Measurements from ENCODE around the gene POLR2M. TPM values are rescaled to one million over a fixed set of nuclear protein-coding genes. Genes with fewer than 3 reads are reported as not detected.

Gene POLR2M
- polyA plus RNA-seq, 2 of the 4 experiments (the other 2 are of a cell fraction): 67.9 to 107 TPM

DNA sequence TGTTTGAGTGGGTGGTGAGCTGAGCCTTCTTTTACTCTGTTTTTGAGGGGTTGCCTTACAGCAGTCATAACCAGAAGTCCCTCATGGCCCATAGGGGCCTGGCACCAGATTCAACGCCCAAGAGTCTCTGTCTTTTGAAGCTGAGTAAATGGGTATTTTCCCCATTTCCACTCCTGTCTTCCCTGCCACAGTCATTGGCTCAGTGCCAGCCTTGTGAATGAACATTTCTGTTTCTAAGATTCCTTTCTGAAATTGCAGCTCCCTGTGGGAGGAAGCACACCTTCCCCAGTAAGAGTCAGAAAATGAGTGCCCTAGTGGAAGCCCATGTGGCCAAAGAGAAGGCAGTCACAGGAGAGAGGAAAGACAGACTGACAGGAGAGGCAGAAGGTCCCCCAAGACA is 43.7 kb upstream of the POLR2M start:
- FAIRE-seq (no peak), DNase-seq (ENCODE audit: low read depth in 1 of 2, low spot score in 1 of 2) (no peak), ATAC-seq (no peak)
- ChIA-PET CTCF (interaction anchor here (0.6 to 7.1 kb wide), 14 partner anchors 9 to 496 kb away, joined by 3 to 62 read pairs (median 4); no protein-coding TSS in a partner anchor), POLR2A (interaction anchor here (0.6 kb wide), 1 partner anchor 15 kb away, joined by 5 read pairs; no protein-coding TSS in a partner anchor)
- H3K9me3 ChIP-seq: no peaks in the 10 kb centered on the region
- 53% methylated on average over 1 of the region's 1 CpG for WGBS (ENCODE audit: missing lambda C conversion rate)
- no peak overlapping the region for H3K4me3 ChIP-seq
- H3K4me2 ChIP-seq: no peak overlapping the region
- no peak for TF ChIP-seq EHMT2 (IDR thresholded peaks at IDR 0.05; ENCODE audit: low read depth)
- TF ChIP-seq, protein P1, sequence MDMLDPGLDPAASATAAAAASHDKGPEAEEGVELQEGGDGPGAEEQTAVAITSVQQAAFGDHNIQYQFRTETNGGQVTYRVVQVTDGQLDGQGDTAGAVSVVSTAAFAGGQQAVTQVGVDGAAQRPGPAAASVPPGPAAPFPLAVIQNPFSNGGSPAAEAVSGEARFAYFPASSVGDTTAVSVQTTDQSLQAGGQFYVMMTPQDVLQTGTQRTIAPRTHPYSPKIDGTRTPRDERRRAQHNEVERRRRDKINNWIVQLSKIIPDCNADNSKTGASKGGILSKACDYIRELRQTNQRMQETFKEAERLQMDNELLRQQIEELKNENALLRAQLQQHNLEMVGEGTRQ (IDR thresholded peaks at IDR 0.05): no peak
- TF ChIP-seq PHF8 (IDR thresholded peaks at IDR 0.05; ENCODE audit: borderline replicate concordance, low read depth): no peak
- TF ChIP-seq RNF2 (IDR thresholded peaks at IDR 0.05; ENCODE audit: borderline replicate concordance, low read depth): no peak
- TF ChIP-seq, protein P2, sequence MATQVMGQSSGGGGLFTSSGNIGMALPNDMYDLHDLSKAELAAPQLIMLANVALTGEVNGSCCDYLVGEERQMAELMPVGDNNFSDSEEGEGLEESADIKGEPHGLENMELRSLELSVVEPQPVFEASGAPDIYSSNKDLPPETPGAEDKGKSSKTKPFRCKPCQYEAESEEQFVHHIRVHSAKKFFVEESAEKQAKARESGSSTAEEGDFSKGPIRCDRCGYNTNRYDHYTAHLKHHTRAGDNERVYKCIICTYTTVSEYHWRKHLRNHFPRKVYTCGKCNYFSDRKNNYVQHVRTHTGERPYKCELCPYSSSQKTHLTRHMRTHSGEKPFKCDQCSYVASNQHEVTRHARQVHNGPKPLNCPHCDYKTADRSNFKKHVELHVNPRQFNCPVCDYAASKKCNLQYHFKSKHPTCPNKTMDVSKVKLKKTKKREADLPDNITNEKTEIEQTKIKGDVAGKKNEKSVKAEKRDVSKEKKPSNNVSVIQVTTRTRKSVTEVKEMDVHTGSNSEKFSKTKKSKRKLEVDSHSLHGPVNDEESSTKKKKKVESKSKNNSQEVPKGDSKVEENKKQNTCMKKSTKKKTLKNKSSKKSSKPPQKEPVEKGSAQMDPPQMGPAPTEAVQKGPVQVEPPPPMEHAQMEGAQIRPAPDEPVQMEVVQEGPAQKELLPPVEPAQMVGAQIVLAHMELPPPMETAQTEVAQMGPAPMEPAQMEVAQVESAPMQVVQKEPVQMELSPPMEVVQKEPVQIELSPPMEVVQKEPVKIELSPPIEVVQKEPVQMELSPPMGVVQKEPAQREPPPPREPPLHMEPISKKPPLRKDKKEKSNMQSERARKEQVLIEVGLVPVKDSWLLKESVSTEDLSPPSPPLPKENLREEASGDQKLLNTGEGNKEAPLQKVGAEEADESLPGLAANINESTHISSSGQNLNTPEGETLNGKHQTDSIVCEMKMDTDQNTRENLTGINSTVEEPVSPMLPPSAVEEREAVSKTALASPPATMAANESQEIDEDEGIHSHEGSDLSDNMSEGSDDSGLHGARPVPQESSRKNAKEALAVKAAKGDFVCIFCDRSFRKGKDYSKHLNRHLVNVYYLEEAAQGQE (IDR thresholded peaks at IDR 0.05): no peak
- no peak for TF ChIP-seq KDM1A (IDR thresholded peaks at IDR 0.05; ENCODE audit: low read depth)
- TF ChIP-seq ZNF302 (CRISPR knock-in tag; IDR thresholded peaks at IDR 0.05): no peak
- TF ChIP-seq TFCP2L1 (CRISPR knock-in tag; IDR thresholded peaks at IDR 0.05): no peak
- no peak for TF ChIP-seq JUN (IDR thresholded peaks at IDR 0.05)
- TF ChIP-seq ESRRA (IDR thresholded peaks at IDR 0.05; ENCODE audit: borderline replicate concordance, low read length): no peak
- no peak overlapping the region for H3K27ac ChIP-seq
- H3K4me1 ChIP-seq: peaks cover 5% of the 10 kb centered on the region

DNA sequence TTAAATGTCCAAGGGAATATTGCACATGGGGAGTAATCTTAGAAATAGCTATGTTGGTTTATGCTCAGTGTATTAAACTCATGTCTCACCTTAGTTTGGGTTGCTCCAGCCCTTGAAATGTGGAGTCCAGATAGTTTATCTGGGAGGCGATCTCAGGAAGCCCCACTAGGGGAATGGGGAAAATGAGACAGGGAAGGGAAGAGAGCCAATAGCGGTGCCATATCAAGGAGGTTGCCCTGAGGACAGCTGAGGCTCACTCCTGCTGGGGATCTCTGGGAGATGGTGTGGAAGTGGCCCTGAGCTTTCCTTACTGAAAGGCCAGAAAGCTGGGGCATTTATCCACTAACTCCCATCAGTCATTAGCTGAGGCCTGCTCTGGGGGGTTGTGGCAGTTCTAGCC is 43.3 kb upstream of the POLR2M start:
- FAIRE-seq (no peak), ATAC-seq (no peak), DNase-seq (ENCODE audit: low read depth in 1 of 2, low spot score in 1 of 2) (no peak)
- H3K4me2 ChIP-seq: no peak overlapping the region
- POLR2A ChIA-PET: interaction anchor here (0.6 kb wide), 1 partner anchor 16 kb away, joined by 5 read pairs; no protein-coding TSS in a partner anchor
- no peaks in the 10 kb centered on the region for H3K9me3 ChIP-seq
- CTCF ChIA-PET: interaction anchor here (0.6 to 7.1 kb wide), 12 partner anchors 10 to 496 kb away, joined by 3 to 62 read pairs (median 4); no protein-coding TSS in a partner anchor
- H3K4me3 ChIP-seq: no peak overlapping the region
- WGBS (ENCODE audit: missing lambda C conversion rate): 81% methylated on average over 2 of the region's 2 CpGs
- H3K27ac ChIP-seq: no peak overlapping the region
- H3K4me1 ChIP-seq: peaks cover 10% of the 10 kb centered on the region
- TF ChIP-seq POLR2A (IDR thresholded peaks at IDR 0.05; ENCODE audit: low read length) (no peak), CHD4 (IDR thresholded peaks at IDR 0.05; ENCODE audit: borderline replicate concordance) (no peak), MAZ (IDR thresholded peaks at IDR 0.05; ENCODE audit: borderline replicate concordance, low read depth, low read length) (no peak), HOXB13 (CRISPR knock-in tag; IDR thresholded peaks at IDR 0.05; ENCODE audit: low read depth) (no peak)
- TF ChIP-seq, protein P2 (IDR thresholded peaks at IDR 0.05): no peak
- TF ChIP-seq, protein P3, sequence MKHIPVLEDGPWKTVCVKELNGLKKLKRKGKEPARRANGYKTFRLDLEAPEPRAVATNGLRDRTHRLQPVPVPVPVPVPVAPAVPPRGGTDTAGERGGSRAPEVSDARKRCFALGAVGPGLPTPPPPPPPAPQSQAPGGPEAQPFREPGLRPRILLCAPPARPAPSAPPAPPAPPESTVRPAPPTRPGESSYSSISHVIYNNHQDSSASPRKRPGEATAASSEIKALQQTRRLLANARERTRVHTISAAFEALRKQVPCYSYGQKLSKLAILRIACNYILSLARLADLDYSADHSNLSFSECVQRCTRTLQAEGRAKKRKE (CRISPR knock-in tag; IDR thresholded peaks at IDR 0.05; ENCODE audit: low read depth): no peak
